ENCODE measurements around the gene UBR7.

Gene UBR7

DNA sequence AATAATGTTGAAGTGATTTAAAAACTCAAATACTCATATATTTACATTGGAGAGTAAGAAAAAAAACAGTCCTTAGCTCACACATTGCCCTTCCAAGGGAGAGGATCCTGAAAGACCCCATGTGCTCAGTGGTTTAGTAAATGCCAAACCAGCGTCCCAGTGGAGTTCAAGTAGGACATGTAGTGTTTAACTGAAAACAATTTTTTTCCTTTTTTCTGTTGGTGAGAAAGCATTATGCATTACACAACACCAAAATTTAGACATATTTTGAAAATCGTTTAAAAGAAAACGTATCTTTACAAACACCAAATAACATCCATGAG lies 33.6 kb downstream of the UBR7 start:
- DNase-seq (ENCODE audit: low read depth) = no peak
- no peak overlapping the region for H3K4me3 ChIP-seq (ENCODE audit: low read depth, low read length)
- TF ChIP-seq, protein P1, sequence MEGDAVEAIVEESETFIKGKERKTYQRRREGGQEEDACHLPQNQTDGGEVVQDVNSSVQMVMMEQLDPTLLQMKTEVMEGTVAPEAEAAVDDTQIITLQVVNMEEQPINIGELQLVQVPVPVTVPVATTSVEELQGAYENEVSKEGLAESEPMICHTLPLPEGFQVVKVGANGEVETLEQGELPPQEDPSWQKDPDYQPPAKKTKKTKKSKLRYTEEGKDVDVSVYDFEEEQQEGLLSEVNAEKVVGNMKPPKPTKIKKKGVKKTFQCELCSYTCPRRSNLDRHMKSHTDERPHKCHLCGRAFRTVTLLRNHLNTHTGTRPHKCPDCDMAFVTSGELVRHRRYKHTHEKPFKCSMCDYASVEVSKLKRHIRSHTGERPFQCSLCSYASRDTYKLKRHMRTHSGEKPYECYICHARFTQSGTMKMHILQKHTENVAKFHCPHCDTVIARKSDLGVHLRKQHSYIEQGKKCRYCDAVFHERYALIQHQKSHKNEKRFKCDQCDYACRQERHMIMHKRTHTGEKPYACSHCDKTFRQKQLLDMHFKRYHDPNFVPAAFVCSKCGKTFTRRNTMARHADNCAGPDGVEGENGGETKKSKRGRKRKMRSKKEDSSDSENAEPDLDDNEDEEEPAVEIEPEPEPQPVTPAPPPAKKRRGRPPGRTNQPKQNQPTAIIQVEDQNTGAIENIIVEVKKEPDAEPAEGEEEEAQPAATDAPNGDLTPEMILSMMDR (conservative IDR thresholded peaks at IDR 0.05; ENCODE audit: low read depth, low read length) = no peak

- TF ChIP-seq, protein P1 (conservative IDR thresholded peaks at IDR 0.05; ENCODE audit: low read depth, low read length) = no peak
- DNase-seq (ENCODE audit: low read depth) = no peak
- H3K4me3 ChIP-seq (ENCODE audit: low read depth, low read length) = no peak overlapping the region
These were observed 38.8 kb downstream of the UBR7 start for GRCh38 chr14:93245764-93246420.

- no peak overlapping the region for H3K4me3 ChIP-seq (ENCODE audit: low read depth, low read length)
- TF ChIP-seq, protein P1 (conservative IDR thresholded peaks at IDR 0.05; ENCODE audit: low read depth, low read length) = no peak
- no peak for DNase-seq (ENCODE audit: low read depth)
These were observed 39.5 kb downstream of the UBR7 start for GRCh38 chr14:93246534-93246933.

GRCh38 chr14:93249128-93249831 lies 42.2 kb downstream of the UBR7 start:
- TF ChIP-seq, protein P1 (conservative IDR thresholded peaks at IDR 0.05; ENCODE audit: low read depth, low read length) = no peak
- DNase-seq (ENCODE audit: low read depth) = no peak
- no peak overlapping the region for H3K4me3 ChIP-seq (ENCODE audit: low read depth, low read length)

- H3K4me3 ChIP-seq (ENCODE audit: low read depth, low read length) = no peak overlapping the region
- no peak for DNase-seq (ENCODE audit: low read depth)
- TF ChIP-seq, protein P1 (conservative IDR thresholded peaks at IDR 0.05; ENCODE audit: low read depth, low read length) = no peak
These were observed 55.4 kb downstream of the UBR7 start for GRCh38 chr14:93262446-93262845.

- peak; percentile 21 for DNase-seq (ENCODE audit: low read depth)
These were observed 56.4 kb downstream of the UBR7 start for GRCh38 chr14:93263416-93263815.

More at GRCh38 chr14:93263416-93263815, 56.4 kb downstream of the UBR7 start:
- TF ChIP-seq, protein P1 (conservative IDR thresholded peaks at IDR 0.05; ENCODE audit: low read depth, low read length) = no peak
- no peak overlapping the region for H3K4me3 ChIP-seq (ENCODE audit: low read depth, low read length)
